ENCODE measurements around the gene SPRR1B. TPM values are rescaled to one million over a fixed set of nuclear protein-coding genes. Genes with fewer than 3 reads are reported as not detected.

Gene SPRR1B
- total RNA-seq, 3 donors from 2014 or later, result not detected

GRCh38 chr1:153025797-153026196, 5.2 kb upstream of the SPRR1B start:
- Histone ChIP-seq H3K4me1 (ENCODE audit: low read depth) (no peaks in the 10 kb centered on the region), H3K9me3 (no peaks in the 10 kb centered on the region), H3K36me3 (ENCODE audit: low read depth) (no peaks in the 10 kb centered on the region), H3K4me3 (no peak overlapping the region)
- no peak for ATAC-seq
- intact Hi-C loops (cut with DNase I, micrococcal nuclease), result no loop called here
- DNase-seq, result no peak
- TF ChIP-seq CTCF (IDR thresholded peaks at IDR 0.05), result no peak

GRCh38 chr1:153028766-153029165, 2.2 kb upstream of the SPRR1B start:
- no peaks in the 10 kb centered on the region for H3K9me3 ChIP-seq
- no peak for TF ChIP-seq CTCF (IDR thresholded peaks at IDR 0.05)
- DNase-seq, result no peak
- no peaks in the 10 kb centered on the region for H3K4me1 ChIP-seq (ENCODE audit: low read depth)
- H3K4me3 ChIP-seq, result no peak overlapping the region
- H3K36me3 ChIP-seq (ENCODE audit: low read depth), result no peaks in the 10 kb centered on the region
- ATAC-seq, result no peak
- intact Hi-C loops (cut with DNase I, micrococcal nuclease), result no loop called here

- no peaks in the 10 kb centered on the region for H3K4me1 ChIP-seq (ENCODE audit: low read depth)
- no peak overlapping the region for H3K4me3 ChIP-seq
- H3K36me3 ChIP-seq (ENCODE audit: low read depth), result no peaks in the 10 kb centered on the region
- no peak for TF ChIP-seq CTCF (IDR thresholded peaks at IDR 0.05)
- ATAC-seq (no peak), DNase-seq (no peak)
- H3K9me3 ChIP-seq, result no peaks in the 10 kb centered on the region
- intact Hi-C loops (cut with DNase I, micrococcal nuclease), result no loop called here
These were observed 1.1 kb downstream of the SPRR1B start for GRCh38 chr1:153032073-153032472.

- H3K4me1 ChIP-seq (ENCODE audit: low read depth), result no peaks in the 10 kb centered on the region
- no peaks in the 10 kb centered on the region for H3K36me3 ChIP-seq (ENCODE audit: low read depth)
- intact Hi-C loops (cut with DNase I, micrococcal nuclease), result no loop called here
- DNase-seq (no peak), ATAC-seq (no peak)
- no peak overlapping the region for H3K4me3 ChIP-seq
- H3K9me3 ChIP-seq, result no peaks in the 10 kb centered on the region
- no peak for TF ChIP-seq CTCF (IDR thresholded peaks at IDR 0.05)
These were observed 1.8 kb downstream of the SPRR1B start for GRCh38 chr1:153032677-153033308.

- Histone ChIP-seq H3K4me3 (no peak overlapping the region), H3K36me3 (ENCODE audit: low read depth) (no peaks in the 10 kb centered on the region), H3K4me1 (ENCODE audit: low read depth) (no peaks in the 10 kb centered on the region), H3K9me3 (no peaks in the 10 kb centered on the region)
- ATAC-seq (no peak), DNase-seq (no peak)
- intact Hi-C loops (cut with DNase I, micrococcal nuclease), result no loop called here
- no peak for TF ChIP-seq CTCF (IDR thresholded peaks at IDR 0.05)
These were observed 4.2 kb downstream of the SPRR1B start for GRCh38 chr1:153035211-153035610.
